Endodermal cell (in vitro differentiated cells): Measurements from ENCODE around the gene LHX3. TPM values are rescaled to one million over a fixed set of nuclear protein-coding genes. Genes with fewer than 3 reads are reported as not detected.

ENCODE experiments used
- DNase-seq: peaks from one replicate; pipeline ENCODE4 v3.0.0-alpha.2; 2017
- H3K27ac ChIP-seq: 2 replicates; pipeline ENCODE4 v1.5.1; 2013; ENCODE audit warnings: mild to moderate bottlenecking, low read depth, low read length, moderate library complexity
- H3K27me3 ChIP-seq: 2 replicates; pipeline ENCODE4 v1.6.1; 2013; ENCODE audit warnings: mild to moderate bottlenecking, low read length, moderate library complexity; ENCODE audit not compliant: insufficient read depth, control insufficient read depth, poor library complexity, severe bottlenecking
- H3K36me3 ChIP-seq: 2 replicates; pipeline ENCODE4 v1.7.0; 2013; ENCODE audit warnings: mild to moderate bottlenecking, low read length, moderate library complexity; ENCODE audit not compliant: control insufficient read depth, insufficient read depth
- H3K4me1 ChIP-seq: one replicate; pipeline ENCODE4 v1.7.0; 2013; ENCODE audit warnings: low read length; ENCODE audit not compliant: control insufficient read depth, insufficient read depth
- H3K4me3 ChIP-seq: 2 replicates; pipeline ENCODE4 v1.5.1; 2013; ENCODE audit warnings: mild to moderate bottlenecking, low read length, moderate library complexity
- H3K9ac ChIP-seq: 2 replicates; pipeline ENCODE4 v1.6.1; 2013; ENCODE audit warnings: mild to moderate bottlenecking, low read length, moderate library complexity; ENCODE audit not compliant: poor library complexity, severe bottlenecking; ENCODE audit errors: extremely low read depth
- H3K9me3 ChIP-seq: 2 replicates; pipeline ENCODE4 v1.6.1; 2013; ENCODE audit warnings: mild to moderate bottlenecking, low read length, moderate library complexity; ENCODE audit not compliant: control insufficient read depth
- H3K27ac Mint-ChIP-seq: 2 replicates; pipeline ENCODE4 v1.8.0; 2020; ENCODE audit warnings: mixed read lengths
- H3K27me3 Mint-ChIP-seq: 2 replicates; pipeline ENCODE4 v1.8.0; 2021; ENCODE audit warnings: mild to moderate bottlenecking, mixed read lengths; ENCODE audit not compliant: insufficient read depth
- H3K36me3 Mint-ChIP-seq: 2 replicates; pipeline ENCODE4 v1.8.0; 2020; ENCODE audit warnings: low read depth, mixed read lengths
- H3K4me1 Mint-ChIP-seq: 2 replicates; pipeline ENCODE4 v1.8.0; 2020; ENCODE audit warnings: mixed read lengths
- H3K4me3 Mint-ChIP-seq: 2 replicates; pipeline ENCODE4 v1.8.0; 2020; ENCODE audit warnings: mild to moderate bottlenecking, moderate library complexity, mixed read lengths
- H3K9me3 Mint-ChIP-seq: 2 replicates; pipeline ENCODE4 v1.8.0; 2020; ENCODE audit warnings: mild to moderate bottlenecking, mixed read lengths
- WGBS, 2 experiments: methylation state at CpG; one replicate each; pipeline versions ENCODE4 v1.1.5 to v1.1.7; 2013; ENCODE audit warnings: missing lambda C conversion rate in 2 of 2, mixed read lengths in 1 of 2; ENCODE audit not compliant: insufficient coverage in 1 of 2, insufficient read length in 1 of 2; 5-methylcytosine and 5-hydroxymethylcytosine counted together
- total RNA-seq, 2 donors: library from RNA; stranded (reverse); fragmentation: NEBNext Ultra II Directional in 1 of 2; extraction: Animal tissue kit (Norgen Biotek cat#: 25700) in 1 of 2; gene quantifications; 2 replicates in 1 of 2; 3 replicates in 1 of 2; pipeline ENCODE4 v1.2.1, GENCODE V29; 2021
- TF ChIP-seq, protein P1 (sequence below): fragments of 200-600 bp; sonication (generic); conservative IDR thresholded peaks from 2 replicates; pipeline ENCODE4 v1.5.0; 2021; ENCODE audit warnings: antibody characterized with exemption, mild to moderate bottlenecking

Gene LHX3
- total RNA-seq, 2 donors from 2014 or later: not detected

DNA sequence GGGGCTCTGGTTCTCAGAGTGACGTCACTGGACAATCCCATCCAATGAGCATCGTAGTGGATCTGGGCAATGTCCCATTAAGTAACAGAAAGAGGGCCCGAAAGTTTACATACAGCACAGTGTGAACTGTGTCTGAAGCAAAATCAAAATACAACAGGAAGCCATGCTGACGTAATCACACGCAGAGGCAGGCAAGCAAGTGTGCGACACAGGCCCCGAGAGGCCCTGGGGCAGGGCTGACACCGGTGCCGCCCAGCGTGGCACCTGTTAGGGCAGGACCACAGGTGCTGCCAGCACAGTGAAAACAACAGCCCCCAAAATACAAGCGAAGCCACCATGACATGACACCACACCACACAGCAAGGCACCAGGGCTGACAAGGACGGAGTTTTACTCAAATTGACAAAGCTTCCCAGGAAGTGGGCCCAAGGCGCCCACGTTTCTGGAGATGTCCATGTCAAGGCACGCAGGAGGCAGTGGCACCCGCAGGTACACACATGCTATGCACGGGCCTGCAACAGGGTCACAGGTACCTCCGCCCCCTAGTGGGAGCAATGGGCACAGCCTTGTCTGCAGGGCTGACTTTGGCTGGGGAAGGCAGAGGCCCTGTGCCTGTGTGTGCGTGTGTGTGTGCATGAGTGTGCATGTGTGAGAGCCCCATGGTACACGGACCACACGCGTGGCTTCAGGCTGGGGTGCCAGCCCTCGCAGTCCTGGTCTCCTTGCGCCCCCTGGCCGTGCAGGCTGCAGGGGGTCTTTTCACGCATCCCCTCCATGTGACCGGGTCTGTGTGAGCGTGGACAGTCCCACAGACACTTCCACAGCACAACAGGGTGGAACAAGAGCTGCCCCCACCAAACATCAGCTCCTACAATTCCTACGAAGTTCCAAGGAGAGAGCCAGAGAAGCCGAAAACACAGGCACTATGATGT, 21.1 kb upstream of the LHX3 start:
- H3K4me3 Mint-ChIP-seq: no peak overlapping the region
- Histone ChIP-seq H3K9ac (no peak overlapping the region), H3K27me3 (no peaks in the 10 kb centered on the region), H3K36me3 (peaks cover 24% of the 10 kb centered on the region), H3K9me3 (no peaks in the 10 kb centered on the region), H3K4me3 (no peak overlapping the region), H3K27ac (no peak overlapping the region), H3K4me1 (no peaks in the 10 kb centered on the region)
- H3K27ac Mint-ChIP-seq: peak overlapping the region; percentile 66
- DNase-seq: peak; percentile 96
- H3K4me1 Mint-ChIP-seq: no peaks in the 10 kb centered on the region
- TF ChIP-seq, protein P1, sequence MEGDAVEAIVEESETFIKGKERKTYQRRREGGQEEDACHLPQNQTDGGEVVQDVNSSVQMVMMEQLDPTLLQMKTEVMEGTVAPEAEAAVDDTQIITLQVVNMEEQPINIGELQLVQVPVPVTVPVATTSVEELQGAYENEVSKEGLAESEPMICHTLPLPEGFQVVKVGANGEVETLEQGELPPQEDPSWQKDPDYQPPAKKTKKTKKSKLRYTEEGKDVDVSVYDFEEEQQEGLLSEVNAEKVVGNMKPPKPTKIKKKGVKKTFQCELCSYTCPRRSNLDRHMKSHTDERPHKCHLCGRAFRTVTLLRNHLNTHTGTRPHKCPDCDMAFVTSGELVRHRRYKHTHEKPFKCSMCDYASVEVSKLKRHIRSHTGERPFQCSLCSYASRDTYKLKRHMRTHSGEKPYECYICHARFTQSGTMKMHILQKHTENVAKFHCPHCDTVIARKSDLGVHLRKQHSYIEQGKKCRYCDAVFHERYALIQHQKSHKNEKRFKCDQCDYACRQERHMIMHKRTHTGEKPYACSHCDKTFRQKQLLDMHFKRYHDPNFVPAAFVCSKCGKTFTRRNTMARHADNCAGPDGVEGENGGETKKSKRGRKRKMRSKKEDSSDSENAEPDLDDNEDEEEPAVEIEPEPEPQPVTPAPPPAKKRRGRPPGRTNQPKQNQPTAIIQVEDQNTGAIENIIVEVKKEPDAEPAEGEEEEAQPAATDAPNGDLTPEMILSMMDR: peak; percentile 95
- peaks cover 19% of the 10 kb centered on the region for H3K36me3 Mint-ChIP-seq
- no peaks in the 10 kb centered on the region for H3K27me3 Mint-ChIP-seq
- no peaks in the 10 kb centered on the region for H3K9me3 Mint-ChIP-seq
- WGBS, 2 experiments: 80 to 81% methylated on average over 17 to 30 of the region's 30 CpGs

DNA sequence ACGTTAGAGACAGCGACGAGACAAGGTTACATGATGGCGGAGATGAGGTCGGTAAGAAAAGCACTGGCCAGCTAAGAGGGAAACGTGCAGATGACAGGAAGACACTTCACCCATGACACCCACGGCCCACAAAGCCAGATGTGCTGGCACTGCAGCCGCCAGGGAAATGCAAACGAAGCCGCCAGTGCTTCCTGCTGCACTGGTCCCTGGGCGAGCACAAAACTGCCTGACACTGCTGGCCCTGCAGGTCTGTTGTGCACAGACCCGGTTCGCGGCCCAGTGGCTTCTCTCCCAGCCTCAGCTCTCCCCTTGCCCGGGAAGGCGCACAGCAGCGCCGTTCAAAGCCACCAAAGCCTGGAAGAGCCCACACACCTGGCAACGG, 20.4 kb upstream of the LHX3 start:
- Histone ChIP-seq H3K27ac (no peak overlapping the region), H3K4me3 (no peak overlapping the region), H3K9ac (no peak overlapping the region), H3K27me3 (no peaks in the 10 kb centered on the region), H3K9me3 (no peaks in the 10 kb centered on the region), H3K36me3 (peaks cover 24% of the 10 kb centered on the region), H3K4me1 (no peaks in the 10 kb centered on the region)
- TF ChIP-seq, protein P1: no peak
- H3K9me3 Mint-ChIP-seq: no peaks in the 10 kb centered on the region
- no peaks in the 10 kb centered on the region for H3K4me1 Mint-ChIP-seq
- WGBS, 2 experiments: 90 to 95% methylated on average over 17 to 19 of the region's 19 CpGs
- H3K4me3 Mint-ChIP-seq: no peak overlapping the region
- no peak for DNase-seq
- peaks cover 19% of the 10 kb centered on the region for H3K36me3 Mint-ChIP-seq
- peak overlapping the region; percentile 66 for H3K27ac Mint-ChIP-seq
- H3K27me3 Mint-ChIP-seq: no peaks in the 10 kb centered on the region

DNA sequence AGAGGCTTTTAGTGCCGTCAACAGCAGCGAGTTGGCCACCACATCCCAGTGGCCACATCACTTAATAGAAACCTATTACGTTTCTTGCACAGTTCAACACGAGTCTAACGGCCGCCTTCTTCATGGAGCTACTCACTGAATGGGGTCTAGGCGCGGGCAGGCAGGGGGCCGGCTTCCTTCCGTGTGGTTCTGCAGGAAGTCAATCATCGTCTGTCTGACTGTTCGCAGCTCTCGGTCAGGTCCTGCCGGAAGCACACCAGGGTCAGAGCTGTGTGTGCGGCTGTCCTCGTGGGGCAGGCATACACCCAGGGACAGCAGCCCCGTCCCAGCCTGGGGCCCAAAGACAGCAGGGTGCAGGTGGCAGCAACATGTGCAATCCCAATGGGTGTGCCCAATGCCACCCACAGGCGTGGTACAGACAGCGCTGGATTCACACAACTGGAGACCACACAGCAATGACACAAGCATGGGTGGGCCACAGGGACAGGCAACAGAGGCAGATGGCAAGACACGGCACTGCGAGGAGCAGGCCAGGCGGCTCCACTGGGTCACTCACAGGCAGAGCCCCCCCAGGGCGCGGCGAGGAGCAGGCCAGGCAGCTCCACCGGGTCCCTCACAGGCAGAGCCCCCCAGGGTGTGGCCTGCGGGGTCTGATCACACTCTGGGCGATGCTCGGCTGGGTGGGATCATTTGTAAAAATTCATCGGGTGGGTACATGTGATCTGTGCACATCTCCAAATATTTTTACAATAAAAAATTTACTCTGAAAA, 19.1 kb upstream of the LHX3 start:
- H3K27me3 ChIP-seq: no peaks in the 10 kb centered on the region
- H3K4me1 Mint-ChIP-seq: no peaks in the 10 kb centered on the region
- no peaks in the 10 kb centered on the region for H3K27me3 Mint-ChIP-seq

More for the DNA sequence above, 19.1 kb upstream of the LHX3 start:
- Histone ChIP-seq H3K36me3 (peaks cover 24% of the 10 kb centered on the region), H3K27ac (no peak overlapping the region), H3K9me3 (no peaks in the 10 kb centered on the region), H3K4me3 (no peak overlapping the region), H3K4me1 (no peaks in the 10 kb centered on the region), H3K9ac (no peak overlapping the region)
- Mint-ChIP-seq H3K27ac (no peak overlapping the region), H3K36me3 (peaks cover 19% of the 10 kb centered on the region), H3K4me3 (no peak overlapping the region), H3K9me3 (no peaks in the 10 kb centered on the region)
- no peak for DNase-seq
- TF ChIP-seq, protein P1: no peak
- 95 to 96% methylated on average over 21 to 30 of the region's 30 CpGs for WGBS, 2 experiments
